Activated CD4-positive, alpha-beta memory T cell treated with anti-CD3 and anti-CD28 coated beads for 36 hours (primary cell): ENCODE results near the gene RIPOR1. TPM values are rescaled to one million over a fixed set of nuclear protein-coding genes. Genes with fewer than 3 reads are reported as not detected.

Experiments used
- CTCF ChIA-PET: fragments of 350-600 bp; sonication (Branson Sonifier 250); formaldehyde crosslinking; loops from one replicate; lab custom pipeline; 2021; ENCODE audit warnings: antibody characterized with exemption, inconsistent platforms; lab: Charles Lee
- POLR2A ChIA-PET: fragments of 350-600 bp; sonication (Branson Sonifier 250); formaldehyde crosslinking; loops from one replicate; lab custom pipeline; 2021; ENCODE audit warnings: antibody characterized with exemption; lab: Charles Lee
- DNase-seq: peaks from one replicate; pipeline ENCODE4 v3.0.0-alpha.2; 2020
- H3K27ac Mint-ChIP-seq: one replicate; pipeline ENCODE4 v1.8.0; 2021; ENCODE audit warnings: mixed read lengths
- H3K27me3 Mint-ChIP-seq: one replicate; pipeline ENCODE4 v1.8.0; 2021; ENCODE audit warnings: mixed read lengths
- H3K36me3 Mint-ChIP-seq: one replicate; pipeline ENCODE4 v1.8.0; 2021; ENCODE audit warnings: mixed read lengths
- H3K4me1 Mint-ChIP-seq: one replicate; pipeline ENCODE4 v1.8.0; 2021; ENCODE audit warnings: low read depth, mixed read lengths
- H3K4me3 Mint-ChIP-seq: one replicate; pipeline ENCODE4 v1.8.0; 2021; ENCODE audit warnings: mild to moderate bottlenecking, mixed read lengths
- H3K9me3 Mint-ChIP-seq: one replicate; pipeline ENCODE4 v1.8.0; 2021; ENCODE audit warnings: mixed read lengths
- intact Hi-C: fragments of 100-400 bp; cut with micrococcal nuclease; formaldehyde crosslinking; loops from one replicate; pipeline ENCODE4 v1.15.1; 2023
- total RNA-seq, 2 experiments: library from RNA; stranded (reverse); gene quantifications; one replicate each; pipeline ENCODE4 v1.2.3, GENCODE V29; 2021

RIPOR1 gene
- total RNA-seq, 2 experiments from 2014 or later = 33.4 to 37.9 TPM

DNA sequence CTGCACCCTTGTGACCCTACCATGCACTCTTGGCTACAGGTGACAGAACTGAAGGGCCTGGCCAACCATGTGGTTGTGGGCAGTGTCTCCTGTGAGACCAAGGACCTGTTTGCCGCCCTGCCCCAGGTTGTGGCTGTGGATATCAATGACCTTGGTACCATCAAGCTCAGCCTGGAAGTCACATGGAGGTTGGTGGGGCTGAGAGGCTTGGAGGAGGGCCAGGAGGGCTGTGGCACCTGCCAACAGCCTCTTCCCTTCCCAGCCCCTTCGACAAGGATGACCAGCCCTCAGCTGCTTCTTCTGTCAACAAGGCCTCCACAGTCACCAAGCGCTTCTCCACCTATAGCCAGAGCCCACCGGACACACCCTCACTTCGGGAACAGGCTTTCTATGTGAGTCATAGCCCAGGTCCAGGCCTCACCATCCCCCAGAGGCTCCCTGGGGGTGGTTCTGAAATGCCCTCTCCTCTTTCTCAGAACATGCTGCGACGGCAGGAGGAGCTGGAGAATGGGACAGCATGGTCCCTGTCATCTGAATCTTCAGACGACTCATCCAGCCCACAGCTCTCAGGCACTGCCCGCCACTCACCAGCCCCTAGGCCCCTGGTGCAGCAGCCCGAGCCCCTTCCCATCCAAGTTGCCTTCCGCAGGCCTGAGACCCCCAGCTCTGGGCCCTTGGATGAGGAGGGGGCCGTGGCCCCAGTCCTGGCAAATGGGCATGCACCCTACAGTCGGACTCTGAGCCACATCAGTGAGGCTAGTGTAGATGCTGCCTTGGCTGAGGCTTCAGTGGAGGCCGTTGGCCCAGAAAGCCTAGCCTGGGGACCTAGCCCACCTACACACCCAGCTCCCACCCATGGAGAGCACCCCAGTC is 13.0 kb downstream of the RIPOR1 start:
- no peak overlapping the region for H3K4me3 Mint-ChIP-seq
- no peak overlapping the region for H3K27ac Mint-ChIP-seq
- CTCF ChIA-PET = interaction anchor here (0.6 to 2.2 kb wide), 4 partner anchors 20 to 127 kb away, joined by 3 to 12 read pairs (median 4); partner anchors contain the start of gene ATP6V0D1
- intact Hi-C loops = no loop called here
- DNase-seq = no peak
- H3K27me3 Mint-ChIP-seq = no peaks in the 10 kb centered on the region
- H3K36me3 Mint-ChIP-seq = peaks cover 7% of the 10 kb centered on the region
- no peaks in the 10 kb centered on the region for H3K9me3 Mint-ChIP-seq
- POLR2A ChIA-PET = interaction anchor here (0.6 kb wide), 1 partner anchor 60 kb away, joined by 3 read pairs; no protein-coding TSS in a partner anchor
- H3K4me1 Mint-ChIP-seq = peaks cover 24% of the 10 kb centered on the region

DNA sequence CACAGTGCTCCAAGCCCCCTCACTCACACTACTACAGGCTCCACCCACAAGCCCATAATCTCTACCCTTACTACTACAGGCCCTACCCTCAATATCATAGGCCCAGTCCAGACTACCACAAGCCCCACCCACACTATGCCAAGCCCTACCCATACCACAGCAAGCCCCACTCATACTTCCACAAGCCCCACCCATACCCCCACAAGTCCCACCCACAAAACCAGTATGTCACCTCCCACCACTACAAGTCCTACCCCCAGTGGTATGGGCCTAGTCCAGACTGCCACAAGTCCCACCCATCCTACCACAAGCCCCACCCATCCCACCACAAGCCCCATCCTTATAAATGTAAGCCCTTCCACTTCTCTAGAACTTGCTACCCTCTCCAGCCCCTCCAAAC is 13.8 kb downstream of the RIPOR1 start:
- Mint-ChIP-seq H3K9me3 (no peaks in the 10 kb centered on the region), H3K36me3 (peaks cover 7% of the 10 kb centered on the region), H3K4me3 (no peak overlapping the region), H3K4me1 (peaks cover 29% of the 10 kb centered on the region), H3K27ac (peak overlapping the region; percentile 54), H3K27me3 (no peaks in the 10 kb centered on the region)
- DNase-seq = peak; percentile 77
- intact Hi-C loops = no loop called here
- ChIA-PET POLR2A (no interaction called here), CTCF (interaction anchor here (0.6 to 1.8 kb wide), 3 partner anchors 49 to 126 kb away, joined by 3 to 4 read pairs (median 3); partner anchors contain the start of gene ATP6V0D1)

DNA sequence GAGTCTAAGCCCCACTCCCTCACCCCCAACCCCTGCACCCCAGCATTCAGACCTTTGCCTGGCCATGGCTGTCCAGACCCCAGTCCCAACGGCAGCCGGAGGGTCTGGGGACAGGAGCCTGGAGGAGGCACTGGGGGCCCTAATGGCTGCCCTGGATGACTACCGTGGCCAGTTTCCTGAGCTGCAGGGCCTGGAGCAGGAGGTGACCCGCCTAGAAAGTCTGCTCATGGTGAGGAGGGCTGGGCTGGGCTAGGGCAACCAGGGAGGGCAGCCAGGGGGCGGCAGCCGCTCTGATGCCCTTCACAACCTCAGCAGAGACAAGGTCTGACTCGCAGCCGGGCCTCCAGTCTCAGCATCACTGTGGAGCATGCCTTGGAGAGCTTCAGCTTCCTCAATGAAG is 14.4 kb downstream of the RIPOR1 start:
- ChIA-PET CTCF (interaction anchor here (5.8 to 5.9 kb wide), 2 partner anchors 22 to 100 kb away, joined by 60 to 243 read pairs; partner anchors contain the start of gene CARMIL2), POLR2A (no interaction called here)
- peaks cover 35% of the 10 kb centered on the region for H3K4me1 Mint-ChIP-seq
- peaks cover 11% of the 10 kb centered on the region for H3K36me3 Mint-ChIP-seq
- no peak overlapping the region for H3K4me3 Mint-ChIP-seq
- no peaks in the 10 kb centered on the region for H3K9me3 Mint-ChIP-seq
- H3K27me3 Mint-ChIP-seq = no peaks in the 10 kb centered on the region
- intact Hi-C loops = no loop called here
- DNase-seq = no peak
- peak overlapping the region; percentile 54 for H3K27ac Mint-ChIP-seq

DNA sequence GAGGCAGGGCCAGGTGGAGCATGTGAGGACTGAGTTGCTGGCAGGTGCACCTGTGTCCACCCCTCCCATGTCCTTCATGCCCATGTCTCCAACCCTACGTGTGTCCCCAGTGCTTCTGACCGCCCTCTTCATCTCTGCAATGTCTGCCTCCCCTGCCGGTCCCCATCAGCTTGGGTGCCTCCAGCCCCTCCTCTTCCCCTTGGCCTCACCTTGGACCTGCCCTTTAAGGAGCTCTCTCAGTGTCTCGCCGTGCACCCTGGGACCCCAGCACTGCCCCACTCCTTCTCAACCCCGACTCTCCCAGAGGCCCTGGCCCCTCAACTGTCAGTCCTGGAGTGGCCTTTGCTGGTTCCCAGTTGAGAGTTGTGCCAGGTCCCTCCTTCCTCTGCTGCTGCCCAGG is 15.0 kb downstream of the RIPOR1 start:
- Mint-ChIP-seq H3K27ac (peak overlapping the region; percentile 10), H3K36me3 (peaks cover 11% of the 10 kb centered on the region)

DNA sequence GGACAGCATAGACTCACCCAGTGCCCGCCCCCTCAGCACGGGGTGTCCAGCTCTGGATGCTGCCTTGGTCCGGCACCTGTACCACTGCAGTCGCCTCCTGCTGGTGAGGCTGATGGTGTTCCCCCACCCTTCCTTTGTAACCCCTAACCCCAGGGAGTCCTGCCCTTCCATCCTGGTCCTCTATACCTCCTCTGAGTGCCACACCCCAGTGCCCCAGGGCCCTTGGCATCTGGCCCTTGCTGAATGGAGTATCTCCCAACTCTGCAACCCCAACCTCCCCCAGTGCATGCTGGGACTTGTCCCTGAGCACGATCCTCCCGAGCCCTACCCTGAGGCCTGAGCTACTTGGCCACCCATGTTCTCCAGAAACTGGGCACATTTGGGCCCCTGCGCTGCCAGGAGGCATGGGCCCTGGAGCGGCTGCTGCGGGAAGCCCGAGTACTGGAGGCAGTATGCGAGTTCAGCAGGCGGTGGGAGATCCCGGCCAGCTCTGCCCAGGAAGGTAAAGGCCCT is 15.8 kb downstream of the RIPOR1 start:
- Mint-ChIP-seq H3K27ac (no peak overlapping the region), H3K27me3 (no peaks in the 10 kb centered on the region), H3K36me3 (peaks cover 11% of the 10 kb centered on the region), H3K4me1 (peaks cover 35% of the 10 kb centered on the region), H3K9me3 (no peaks in the 10 kb centered on the region), H3K4me3 (no peak overlapping the region)
- POLR2A ChIA-PET = interaction anchor here (1.0 to 1.7 kb wide), 2 partner anchors 19 to 100 kb away, joined by 3 to 6 read pairs; partner anchors contain the start of gene CARMIL2
- CTCF ChIA-PET = interaction anchor here (0.8 to 5.9 kb wide), 8 partner anchors 10 to 123 kb away, joined by 3 to 243 read pairs (median 6); partner anchors contain the start of genes CARMIL2 and CTCF
- intact Hi-C loops = no loop called here
- no peak for DNase-seq

More for the DNA sequence above, 15.0 kb downstream of the RIPOR1 start:
- Mint-ChIP-seq H3K4me3 (no peak overlapping the region), H3K9me3 (no peaks in the 10 kb centered on the region), H3K4me1 (peaks cover 39% of the 10 kb centered on the region), H3K27me3 (no peaks in the 10 kb centered on the region)
- intact Hi-C loops = no loop called here
- CTCF ChIA-PET = interaction anchor here (0.8 to 5.9 kb wide), 3 partner anchors 23 to 124 kb away, joined by 3 to 243 read pairs (median 60); partner anchors contain the start of gene CARMIL2
- no peak for DNase-seq
- POLR2A ChIA-PET = no interaction called here

DNA sequence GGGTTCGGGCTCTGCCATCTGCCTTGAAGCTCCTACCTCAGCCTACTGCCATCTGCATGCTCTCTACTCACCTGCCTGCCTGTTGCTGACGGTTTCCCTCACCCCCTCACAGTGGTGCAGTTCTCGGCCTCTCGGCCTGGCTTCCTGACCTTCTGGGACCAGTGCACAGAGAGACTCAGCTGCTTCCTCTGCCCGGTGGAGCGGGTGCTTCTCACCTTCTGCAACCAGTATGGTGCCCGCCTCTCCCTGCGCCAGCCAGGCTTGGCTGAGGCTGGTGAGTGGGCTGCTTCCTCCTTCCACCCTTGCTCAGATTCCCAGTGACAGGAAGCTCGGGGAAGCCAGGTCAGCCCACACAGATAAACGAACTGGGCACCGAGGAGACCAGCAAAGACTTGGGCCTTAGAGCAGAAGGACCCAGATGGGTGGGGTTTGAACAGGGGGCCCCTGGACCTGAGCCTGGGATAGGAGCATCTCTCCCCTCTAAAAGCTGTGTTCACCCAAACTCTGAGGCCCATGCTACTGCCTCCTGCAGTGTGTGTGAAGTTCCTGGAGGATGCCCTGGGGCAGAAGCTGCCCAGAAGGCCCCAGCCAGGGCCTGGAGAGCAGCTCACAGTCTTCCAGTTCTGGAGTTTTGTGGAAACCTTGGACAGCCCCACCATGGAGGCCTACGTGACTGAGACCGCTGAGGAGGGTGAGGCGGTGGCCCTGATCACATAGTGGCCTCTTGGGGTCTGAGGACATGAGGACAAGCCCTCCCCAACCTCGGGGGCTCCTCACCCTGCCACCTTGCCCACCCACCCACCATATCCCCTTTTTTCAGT is 16.4 kb downstream of the RIPOR1 start:
- no peaks in the 10 kb centered on the region for H3K27me3 Mint-ChIP-seq
- H3K36me3 Mint-ChIP-seq = peaks cover 11% of the 10 kb centered on the region
- no peak overlapping the region for H3K4me3 Mint-ChIP-seq
- ChIA-PET CTCF (interaction anchor here (1.0 to 5.9 kb wide), 8 partner anchors 9 to 123 kb away, joined by 3 to 243 read pairs (median 6); partner anchors contain the start of genes CARMIL2 and CTCF), POLR2A (interaction anchor here (1.0 to 1.7 kb wide), 2 partner anchors 19 to 100 kb away, joined by 3 to 6 read pairs; partner anchors contain the start of gene CARMIL2)
- peaks cover 32% of the 10 kb centered on the region for H3K4me1 Mint-ChIP-seq
- H3K9me3 Mint-ChIP-seq = no peaks in the 10 kb centered on the region
- intact Hi-C loops = loop anchor here (5.0 kb wide), 1 partner anchor 117 kb away; the partner anchor contains the start of genes ACD and PARD6A
- no peak overlapping the region for H3K27ac Mint-ChIP-seq
- no peak for DNase-seq

DNA sequence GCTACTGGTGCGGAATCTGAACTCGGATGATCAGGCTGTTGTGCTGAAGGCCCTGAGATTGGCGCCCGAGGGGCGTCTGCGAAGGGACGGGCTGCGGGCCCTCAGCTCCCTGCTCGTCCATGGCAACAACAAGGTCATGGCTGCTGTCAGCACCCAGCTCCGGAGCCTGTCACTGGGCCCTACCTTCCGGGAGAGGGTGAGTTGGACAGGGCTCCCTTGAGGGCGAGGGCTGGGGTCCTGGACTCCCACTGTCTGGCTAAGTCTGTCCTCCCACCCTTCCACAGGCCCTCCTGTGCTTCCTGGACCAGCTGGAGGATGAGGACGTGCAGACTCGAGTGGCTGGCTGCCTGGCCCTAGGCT is 17.0 kb downstream of the RIPOR1 start:
- peaks cover 32% of the 10 kb centered on the region for H3K4me1 Mint-ChIP-seq
- ChIA-PET CTCF (interaction anchor here (1.1 to 5.9 kb wide), 7 partner anchors 9 to 122 kb away, joined by 3 to 243 read pairs (median 7); partner anchors contain the start of genes CARMIL2 and CTCF), POLR2A (interaction anchor here (1.7 kb wide), 1 partner anchor 99 kb away, joined by 6 read pairs; the partner anchor contains the start of gene CARMIL2)
- H3K9me3 Mint-ChIP-seq = no peaks in the 10 kb centered on the region
- no peak for DNase-seq
- no peak overlapping the region for H3K27ac Mint-ChIP-seq
- peaks cover 7% of the 10 kb centered on the region for H3K36me3 Mint-ChIP-seq
- H3K27me3 Mint-ChIP-seq = no peaks in the 10 kb centered on the region
- intact Hi-C loops = loop anchor here (5.0 kb wide), 1 partner anchor 117 kb away; the partner anchor contains the start of genes ACD and PARD6A
- no peak overlapping the region for H3K4me3 Mint-ChIP-seq

DNA sequence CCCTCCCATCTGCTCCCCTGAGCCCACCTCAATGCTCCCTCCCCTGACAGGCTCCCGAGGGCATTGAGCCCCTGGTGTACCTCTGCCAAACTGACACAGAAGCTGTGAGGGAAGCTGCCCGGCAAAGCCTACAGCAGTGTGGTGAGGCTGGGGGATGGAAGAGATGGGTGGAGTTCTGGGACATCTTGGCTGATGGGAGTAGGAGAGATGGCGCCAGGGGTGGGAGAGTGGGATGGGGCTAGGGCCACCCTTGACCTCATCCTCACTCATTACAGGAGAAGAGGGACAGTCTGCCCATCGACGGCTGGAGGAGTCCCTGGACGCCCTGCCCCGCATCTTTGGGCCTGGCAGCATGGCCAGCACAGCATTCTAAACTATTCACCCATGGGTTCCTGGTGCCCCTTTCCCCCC is 17.5 kb downstream of the RIPOR1 start:
- intact Hi-C loops = loop anchor here (5.0 kb wide), 1 partner anchor 116 kb away; the partner anchor contains the start of genes ACD and PARD6A
- H3K27ac Mint-ChIP-seq = peak overlapping the region; percentile 89
- H3K4me3 Mint-ChIP-seq = no peak overlapping the region

DNA sequence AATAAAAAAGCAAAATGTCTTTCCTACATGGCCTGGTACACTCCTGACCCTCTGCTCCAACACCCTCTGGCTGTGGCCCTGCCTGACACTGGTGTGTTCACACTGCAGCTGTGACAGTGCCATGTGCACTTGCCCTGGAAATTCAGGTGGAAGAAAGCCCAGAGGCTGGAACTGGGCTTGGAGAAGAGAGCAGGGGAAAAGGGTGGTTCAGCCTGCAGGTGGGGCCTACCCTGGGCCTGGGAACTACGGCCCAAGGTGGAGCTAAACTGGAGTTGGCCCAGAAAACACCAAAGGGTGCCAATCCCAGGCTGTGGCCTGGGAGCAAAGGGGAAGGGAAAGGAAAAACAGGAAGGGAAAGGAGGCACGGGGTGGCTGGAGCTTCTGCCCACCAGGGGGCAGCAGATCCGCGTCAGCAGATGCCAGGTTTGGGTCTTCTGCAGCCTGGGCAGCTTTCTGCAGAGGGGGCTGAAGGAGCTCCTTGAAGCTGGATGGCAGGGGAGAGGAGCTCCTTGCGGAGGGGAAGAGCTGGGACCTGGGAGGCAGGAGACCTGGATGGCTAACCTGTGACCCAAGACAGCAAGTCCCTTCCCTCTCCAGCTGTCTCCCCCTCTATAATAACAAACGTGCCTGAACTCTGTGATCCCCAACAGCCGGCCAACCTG is 18.3 kb downstream of the RIPOR1 start:
- Mint-ChIP-seq H3K4me3 (no peak overlapping the region), H3K27ac (peak overlapping the region; percentile 89), H3K36me3 (peaks cover 7% of the 10 kb centered on the region), H3K9me3 (no peaks in the 10 kb centered on the region), H3K27me3 (no peaks in the 10 kb centered on the region), H3K4me1 (peaks cover 34% of the 10 kb centered on the region)
- DNase-seq = peak; percentile 81
- intact Hi-C loops = loop anchor here (1.0 to 5.0 kb wide), 4 partner anchors 8 to 115 kb away; partner anchors contain the start of genes ACD, CTCF and PARD6A
- POLR2A ChIA-PET = interaction anchor here (0.7 to 2.5 kb wide), 7 partner anchors 9 to 120 kb away, joined by 3 to 30 read pairs (median 6); partner anchors contain the start of genes CARMIL2 and CTCF
- CTCF ChIA-PET = interaction anchor here (0.6 to 5.9 kb wide), 50 partner anchors 9 to 479 kb away, joined by 3 to 243 read pairs (median 4); partner anchors contain the start of genes ACD, ATP6V0D1, C16orf86 and CARMIL2

More for the DNA sequence above, 17.5 kb downstream of the RIPOR1 start:
- Mint-ChIP-seq H3K9me3 (no peaks in the 10 kb centered on the region), H3K4me1 (peaks cover 32% of the 10 kb centered on the region), H3K36me3 (peaks cover 7% of the 10 kb centered on the region), H3K27me3 (no peaks in the 10 kb centered on the region)
- CTCF ChIA-PET = interaction anchor here (1.3 to 5.9 kb wide), 9 partner anchors 8 to 122 kb away, joined by 5 to 243 read pairs (median 23); partner anchors contain the start of genes ACD, CARMIL2 and CTCF
- POLR2A ChIA-PET = no interaction called here
- no peak for DNase-seq
